Chondrocyte (in vitro differentiated cells): ENCODE data around the gene IL10RA. TPM values are rescaled to one million over a fixed set of nuclear protein-coding genes. Genes with fewer than 3 reads are reported as not detected.

ENCODE experiments used
- DNase-seq: peaks from one replicate; pipeline ENCODE4 v3.0.0; 2021; ENCODE audit warnings: mixed read lengths, low spot score
- H3K27ac Mint-ChIP-seq: one replicate; pipeline ENCODE4 v1.8.0; 2021; ENCODE audit warnings: mild to moderate bottlenecking, moderate library complexity, mixed read lengths; ENCODE audit not compliant: unreplicated experiment
- H3K27me3 Mint-ChIP-seq: 2 replicates; pipeline ENCODE4 v1.8.0; 2021; ENCODE audit warnings: low read depth, mixed read lengths
- H3K36me3 Mint-ChIP-seq: 2 replicates; pipeline ENCODE4 v1.8.0; 2021; ENCODE audit warnings: low read depth, mixed read lengths
- H3K4me1 Mint-ChIP-seq: 2 replicates; pipeline ENCODE4 v1.8.0; 2021; ENCODE audit warnings: low read depth, mild to moderate bottlenecking, mixed read lengths
- H3K4me3 Mint-ChIP-seq: one replicate; pipeline ENCODE4 v1.8.0; 2021; ENCODE audit warnings: mild to moderate bottlenecking, moderate library complexity, mixed read lengths; ENCODE audit not compliant: unreplicated experiment
- H3K9me3 Mint-ChIP-seq: 2 replicates; pipeline ENCODE4 v1.8.0; 2021; ENCODE audit warnings: low read depth, mixed read lengths
- CTCF ChIP-seq: fragments of 200-600 bp; sonication (generic); IDR thresholded peaks from 2 replicates; pipeline ENCODE4 v1.5.0; 2021; ENCODE audit warnings: antibody characterized with exemption, mild to moderate bottlenecking, moderate library complexity
- total RNA-seq: library from RNA; stranded (reverse); gene quantifications from 3 replicates; pipeline ENCODE4 v1.2.1, GENCODE V29; 2021

IL10RA gene
- total RNA-seq, 1 donor from 2014 or later: 0.12 TPM

- peaks cover 7% of the 10 kb centered on the region for H3K9me3 Mint-ChIP-seq
- no peaks in the 10 kb centered on the region for H3K4me1 Mint-ChIP-seq
- peaks cover 27% of the 10 kb centered on the region for H3K27me3 Mint-ChIP-seq
- DNase-seq: no peak
- peaks cover 2% of the 10 kb centered on the region for H3K36me3 Mint-ChIP-seq
- H3K27ac Mint-ChIP-seq: no peak overlapping the region
- no peak overlapping the region for H3K4me3 Mint-ChIP-seq
- TF ChIP-seq CTCF: no peak
These were observed 26.6 kb upstream of the IL10RA start for GRCh38 chr11:117959438-117960149.

- peaks cover 2% of the 10 kb centered on the region for H3K36me3 Mint-ChIP-seq
- TF ChIP-seq CTCF: no peak
- H3K27me3 Mint-ChIP-seq: peaks cover 27% of the 10 kb centered on the region
- H3K9me3 Mint-ChIP-seq: peaks cover 7% of the 10 kb centered on the region
- no peak overlapping the region for H3K27ac Mint-ChIP-seq
- no peak overlapping the region for H3K4me3 Mint-ChIP-seq
- no peak for DNase-seq
- H3K4me1 Mint-ChIP-seq: no peaks in the 10 kb centered on the region
These were observed 25.8 kb upstream of the IL10RA start for GRCh38 chr11:117960406-117960805.

GRCh38 chr11:117961896-117962295 is 24.3 kb upstream of the IL10RA start:
- Mint-ChIP-seq H3K9me3 (peaks cover 5% of the 10 kb centered on the region), H3K27me3 (peaks cover 24% of the 10 kb centered on the region), H3K36me3 (peaks cover 2% of the 10 kb centered on the region), H3K4me3 (no peak overlapping the region), H3K4me1 (no peaks in the 10 kb centered on the region), H3K27ac (no peak overlapping the region)
- DNase-seq: no peak
- no peak for TF ChIP-seq CTCF

GRCh38 chr11:117962826-117963225 is 23.4 kb upstream of the IL10RA start:
- no peak overlapping the region for H3K27ac Mint-ChIP-seq

GRCh38 chr11:117966908-117967307 is 19.3 kb upstream of the IL10RA start:
- no peak overlapping the region for H3K27ac Mint-ChIP-seq
- H3K4me1 Mint-ChIP-seq: no peaks in the 10 kb centered on the region
- no peak for TF ChIP-seq CTCF
- H3K27me3 Mint-ChIP-seq: peaks cover 7% of the 10 kb centered on the region
- H3K4me3 Mint-ChIP-seq: no peak overlapping the region
- H3K36me3 Mint-ChIP-seq: no peaks in the 10 kb centered on the region
- no peak for DNase-seq
- H3K9me3 Mint-ChIP-seq: no peaks in the 10 kb centered on the region

More at GRCh38 chr11:117962826-117963225, 23.4 kb upstream of the IL10RA start:
- DNase-seq: no peak
- Mint-ChIP-seq H3K4me3 (no peak overlapping the region), H3K9me3 (no peaks in the 10 kb centered on the region), H3K4me1 (no peaks in the 10 kb centered on the region), H3K27me3 (peaks cover 15% of the 10 kb centered on the region), H3K36me3 (no peaks in the 10 kb centered on the region)
- no peak for TF ChIP-seq CTCF
